HepG2 (cell line): Measurements from ENCODE around the gene SAXO2. TPM values are rescaled to one million over a fixed set of nuclear protein-coding genes. Genes with fewer than 3 reads are reported as not detected.

Experiments used
- CHCHD3 ChIP-seq: sonication (generic); formaldehyde crosslinking; IDR thresholded peaks from 2 replicates; pipeline ENCODE4 v1.8.0; 2022; ENCODE audit warnings: mild to moderate bottlenecking, missing genetic modification reagents, moderate library complexity
- ELF1 ChIP-seq: sonication (generic); formaldehyde crosslinking; IDR thresholded peaks from 2 replicates; pipeline ENCODE4 v1.4.0; 2020; ENCODE audit warnings: missing genetic modification reagents
- HDAC1 ChIP-seq: sonication (generic); formaldehyde crosslinking; IDR thresholded peaks from 2 replicates; pipeline ENCODE4 v1.5.1; 2020; ENCODE audit warnings: mild to moderate bottlenecking, missing genetic modification reagents
- NBN ChIP-seq: fragments of 450-650 bp; conservative IDR thresholded peaks from 2 replicates; pipeline ENCODE4 v1.6.1; 2017
- NONO ChIP-seq, 2 experiments: fragments of 450-650 bp in 1 of 2; sonication (generic) in 1 of 2; formaldehyde crosslinking in 1 of 2; IDR thresholded peaks in 1 of 2; conservative IDR thresholded peaks in 1 of 2; 2 replicates each; pipeline versions ENCODE4 v1.6.1 to v1.8.0; 2017 to 2022; ENCODE audit warnings: mild to moderate bottlenecking in 1 of 2, missing genetic modification reagents in 1 of 2, moderate library complexity in 1 of 2
- RFX3 ChIP-seq: IDR thresholded peaks from 2 replicates; pipeline ENCODE4 v1.6.1; 2016; ENCODE audit warnings: missing biosample characterization, missing genetic modification reagents
- RFXAP ChIP-seq: sonication (generic); formaldehyde crosslinking; IDR thresholded peaks from 2 replicates; pipeline ENCODE4 v1.4.0; 2020; ENCODE audit warnings: missing genetic modification reagents, borderline replicate concordance
- SAP130 ChIP-seq: IDR thresholded peaks from 2 replicates; pipeline ENCODE4 v1.6.1; 2016; ENCODE audit warnings: low read depth
- ZMYM2 ChIP-seq: sonication (generic); formaldehyde crosslinking; IDR thresholded peaks from 2 replicates; pipeline ENCODE4 v1.8.0; 2022; ENCODE audit warnings: mild to moderate bottlenecking, missing genetic modification reagents
- ZNF564 ChIP-seq: sonication (generic); formaldehyde crosslinking; IDR thresholded peaks from 2 replicates; pipeline ENCODE4 v1.8.1; 2023; ENCODE audit warnings: mild to moderate bottlenecking, missing genetic modification reagents
- ZNF605 ChIP-seq: sonication (generic); formaldehyde crosslinking; IDR thresholded peaks from 2 replicates; pipeline ENCODE4 v1.8.0; 2022; ENCODE audit warnings: mild to moderate bottlenecking, missing genetic modification reagents
- ZNF720 ChIP-seq: sonication (generic); formaldehyde crosslinking; IDR thresholded peaks from 2 replicates; pipeline ENCODE4 v1.4.0; 2020; ENCODE audit warnings: missing genetic modification reagents
- ZNF737 ChIP-seq: sonication (generic); formaldehyde crosslinking; IDR thresholded peaks from 2 replicates; pipeline ENCODE4 v1.5.0; 2020; ENCODE audit warnings: missing genetic modification reagents, mild to moderate bottlenecking, borderline replicate concordance
- polyA plus RNA-seq, 8 experiments: library from polyadenylated mRNA; depleted of rRNA in 3 of 8; stranded (reverse) in 7 of 8; unstranded in 1 of 8; fragments of >200 nt; fragmentation: Illumina TruSeq in 4 of 8; extraction: Trizol in 4 of 8; gene quantifications; 2 replicates each; pipeline versions ENCODE4 v1.2.1 to v1.2.3, GENCODE V29; 2011 to 2016; ENCODE audit warnings: low read depth in 4 of 8, missing spikeins in 1 of 8, mixed read lengths in 1 of 8; ENCODE audit not compliant: insufficient read depth in 1 of 8
- total RNA-seq, 5 experiments: library from RNA; depleted of rRNA; stranded (reverse); fragments of >200 nt; fragmentation: Illumina TruSeq; extraction: Trizol; gene quantifications; 2 replicates each; pipeline ENCODE4 v1.2.3, GENCODE V29; 2016; ENCODE audit warnings: low read depth in 1 of 5
- TF ChIP-seq, protein P1 (sequence below): sonication (generic); formaldehyde crosslinking; IDR thresholded peaks from 2 replicates; pipeline ENCODE4 v1.9.0; 2022; ENCODE audit warnings: missing genetic modification reagents, mild to moderate bottlenecking, borderline replicate concordance
- TF ChIP-seq, protein P2 (sequence below): IDR thresholded peaks from 2 replicates; pipeline ENCODE4 v1.6.1; 2012; ENCODE audit warnings: low read length, improper control_type of control experiment
- TF ChIP-seq, protein P3 (sequence below): sonication (generic); formaldehyde crosslinking; IDR thresholded peaks from 2 replicates; pipeline ENCODE4 v1.5.1; 2020; ENCODE audit warnings: mild to moderate bottlenecking, missing genetic modification reagents
- TF ChIP-seq, protein P4 (sequence below): IDR thresholded peaks from 2 replicates; pipeline ENCODE4 v1.6.1; 2016; ENCODE audit warnings: missing biosample characterization, missing genetic modification reagents, low read depth

The SAXO2 gene
- total and polyA plus RNA-seq, 2 of the 13 experiments (the other 11 are each of a cell fraction or from before 2014, with no cell fraction given) = 0.01 to 1.5 TPM

DNA sequence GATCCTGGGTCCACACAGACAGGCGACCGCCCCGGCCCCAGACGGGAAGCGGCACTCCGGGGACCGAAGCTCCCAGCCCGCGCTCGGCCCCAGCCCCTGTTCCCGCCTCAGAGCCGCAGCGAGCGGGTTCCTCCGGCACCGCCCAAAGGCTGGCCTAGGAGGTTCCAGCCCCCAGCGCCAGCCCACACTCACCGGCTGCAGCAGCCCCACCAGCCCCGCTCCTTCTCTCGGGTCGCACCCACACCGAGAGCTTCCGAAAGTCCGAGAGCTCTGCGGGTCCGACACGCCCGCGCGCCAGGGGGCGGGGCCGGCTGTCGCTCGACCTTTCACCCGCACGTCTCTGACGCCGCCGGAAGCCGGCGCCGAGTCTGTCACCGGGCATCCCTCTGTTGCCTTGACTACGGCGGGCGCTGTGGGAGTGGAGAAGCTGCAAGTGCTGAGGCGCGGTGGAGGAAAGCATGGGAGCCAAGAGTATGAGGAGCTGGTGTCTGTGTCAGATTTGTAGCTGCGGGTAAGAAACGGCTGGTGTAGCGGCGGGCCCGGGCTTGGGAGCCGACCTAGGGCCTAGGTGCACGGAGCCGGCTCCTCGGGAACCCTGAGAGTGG lies at the start of gene SAXO2, which contains the start of gene EFL1 (continued):
- TF ChIP-seq ZNF720 (CRISPR knock-in tag) = no peak
- no peak for TF ChIP-seq NONO (IDR thresholded peaks at IDR 0.05)
- peak; percentile 63; the same call in 1 of the 2 replicates for TF ChIP-seq NONO (CRISPR knock-in tag; conservative IDR thresholded peaks at IDR 0.05)
- no peak for TF ChIP-seq ZMYM2 (CRISPR knock-in tag)
- peak; percentile 92 for TF ChIP-seq RFX3 (CRISPR knock-in tag)
- TF ChIP-seq ZNF564 (CRISPR knock-in tag) = no peak
- TF ChIP-seq CHCHD3 = no peak
- TF ChIP-seq, protein P1, sequence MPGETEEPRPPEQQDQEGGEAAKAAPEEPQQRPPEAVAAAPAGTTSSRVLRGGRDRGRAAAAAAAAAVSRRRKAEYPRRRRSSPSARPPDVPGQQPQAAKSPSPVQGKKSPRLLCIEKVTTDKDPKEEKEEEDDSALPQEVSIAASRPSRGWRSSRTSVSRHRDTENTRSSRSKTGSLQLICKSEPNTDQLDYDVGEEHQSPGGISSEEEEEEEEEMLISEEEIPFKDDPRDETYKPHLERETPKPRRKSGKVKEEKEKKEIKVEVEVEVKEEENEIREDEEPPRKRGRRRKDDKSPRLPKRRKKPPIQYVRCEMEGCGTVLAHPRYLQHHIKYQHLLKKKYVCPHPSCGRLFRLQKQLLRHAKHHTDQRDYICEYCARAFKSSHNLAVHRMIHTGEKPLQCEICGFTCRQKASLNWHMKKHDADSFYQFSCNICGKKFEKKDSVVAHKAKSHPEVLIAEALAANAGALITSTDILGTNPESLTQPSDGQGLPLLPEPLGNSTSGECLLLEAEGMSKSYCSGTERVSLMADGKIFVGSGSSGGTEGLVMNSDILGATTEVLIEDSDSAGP (CRISPR knock-in tag) = peak; percentile 72; the same call in 1 of the 2 replicates
- peak; percentile 90 for TF ChIP-seq SAP130 (CRISPR knock-in tag)
- TF ChIP-seq, protein P2, sequence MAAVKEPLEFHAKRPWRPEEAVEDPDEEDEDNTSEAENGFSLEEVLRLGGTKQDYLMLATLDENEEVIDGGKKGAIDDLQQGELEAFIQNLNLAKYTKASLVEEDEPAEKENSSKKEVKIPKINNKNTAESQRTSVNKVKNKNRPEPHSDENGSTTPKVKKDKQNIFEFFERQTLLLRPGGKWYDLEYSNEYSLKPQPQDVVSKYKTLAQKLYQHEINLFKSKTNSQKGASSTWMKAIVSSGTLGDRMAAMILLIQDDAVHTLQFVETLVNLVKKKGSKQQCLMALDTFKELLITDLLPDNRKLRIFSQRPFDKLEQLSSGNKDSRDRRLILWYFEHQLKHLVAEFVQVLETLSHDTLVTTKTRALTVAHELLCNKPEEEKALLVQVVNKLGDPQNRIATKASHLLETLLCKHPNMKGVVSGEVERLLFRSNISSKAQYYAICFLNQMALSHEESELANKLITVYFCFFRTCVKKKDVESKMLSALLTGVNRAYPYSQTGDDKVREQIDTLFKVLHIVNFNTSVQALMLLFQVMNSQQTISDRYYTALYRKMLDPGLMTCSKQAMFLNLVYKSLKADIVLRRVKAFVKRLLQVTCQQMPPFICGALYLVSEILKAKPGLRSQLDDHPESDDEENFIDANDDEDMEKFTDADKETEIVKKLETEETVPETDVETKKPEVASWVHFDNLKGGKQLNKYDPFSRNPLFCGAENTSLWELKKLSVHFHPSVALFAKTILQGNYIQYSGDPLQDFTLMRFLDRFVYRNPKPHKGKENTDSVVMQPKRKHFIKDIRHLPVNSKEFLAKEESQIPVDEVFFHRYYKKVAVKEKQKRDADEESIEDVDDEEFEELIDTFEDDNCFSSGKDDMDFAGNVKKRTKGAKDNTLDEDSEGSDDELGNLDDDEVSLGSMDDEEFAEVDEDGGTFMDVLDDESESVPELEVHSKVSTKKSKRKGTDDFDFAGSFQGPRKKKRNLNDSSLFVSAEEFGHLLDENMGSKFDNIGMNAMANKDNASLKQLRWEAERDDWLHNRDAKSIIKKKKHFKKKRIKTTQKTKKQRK = no peak
- TF ChIP-seq NBN = no peak
- TF ChIP-seq, protein P3, sequence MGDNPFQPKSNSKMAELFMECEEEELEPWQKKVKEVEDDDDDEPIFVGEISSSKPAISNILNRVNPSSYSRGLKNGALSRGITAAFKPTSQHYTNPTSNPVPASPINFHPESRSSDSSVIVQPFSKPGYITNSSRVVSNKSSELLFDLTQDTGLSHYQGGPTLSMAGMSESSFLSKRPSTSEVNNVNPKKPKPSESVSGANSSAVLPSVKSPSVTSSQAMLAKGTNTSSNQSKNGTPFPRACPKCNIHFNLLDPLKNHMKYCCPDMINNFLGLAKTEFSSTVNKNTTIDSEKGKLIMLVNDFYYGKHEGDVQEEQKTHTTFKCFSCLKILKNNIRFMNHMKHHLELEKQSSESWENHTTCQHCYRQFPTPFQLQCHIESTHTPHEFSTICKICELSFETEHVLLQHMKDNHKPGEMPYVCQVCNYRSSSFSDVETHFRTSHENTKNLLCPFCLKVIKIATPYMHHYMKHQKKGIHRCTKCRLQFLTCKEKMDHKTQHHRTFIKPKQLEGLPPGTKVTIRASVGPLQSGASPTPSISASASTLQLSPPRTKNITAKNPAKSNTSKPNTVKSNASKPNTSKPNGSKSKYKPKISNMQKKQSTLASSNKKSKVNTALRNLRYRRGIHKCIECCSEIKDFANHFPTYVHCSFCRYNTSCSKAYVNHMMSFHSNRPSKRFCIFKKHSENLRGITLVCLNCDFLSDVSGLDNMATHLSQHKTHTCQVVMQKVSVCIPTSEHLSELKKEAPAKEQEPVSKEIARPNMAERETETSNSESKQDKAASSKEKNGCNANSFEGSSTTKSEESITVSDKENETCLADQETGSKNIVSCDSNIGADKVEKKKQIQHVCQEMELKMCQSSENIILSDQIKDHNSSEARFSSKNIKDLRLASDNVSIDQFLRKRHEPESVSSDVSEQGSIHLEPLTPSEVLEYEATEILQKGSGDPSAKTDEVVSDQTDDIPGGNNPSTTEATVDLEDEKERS = peak; percentile 55; the same call in 1 of the 2 replicates
- TF ChIP-seq ZNF605 (CRISPR knock-in tag) = peak; percentile 52
- TF ChIP-seq ELF1 = peak; percentile 66
- TF ChIP-seq ZNF737 (CRISPR knock-in tag) = peak; percentile 31; the same call in 1 of the 2 replicates
- no peak for TF ChIP-seq RFXAP (CRISPR knock-in tag)
- peak; percentile 83 for TF ChIP-seq HDAC1 (CRISPR knock-in tag)
- TF ChIP-seq, protein P4, sequence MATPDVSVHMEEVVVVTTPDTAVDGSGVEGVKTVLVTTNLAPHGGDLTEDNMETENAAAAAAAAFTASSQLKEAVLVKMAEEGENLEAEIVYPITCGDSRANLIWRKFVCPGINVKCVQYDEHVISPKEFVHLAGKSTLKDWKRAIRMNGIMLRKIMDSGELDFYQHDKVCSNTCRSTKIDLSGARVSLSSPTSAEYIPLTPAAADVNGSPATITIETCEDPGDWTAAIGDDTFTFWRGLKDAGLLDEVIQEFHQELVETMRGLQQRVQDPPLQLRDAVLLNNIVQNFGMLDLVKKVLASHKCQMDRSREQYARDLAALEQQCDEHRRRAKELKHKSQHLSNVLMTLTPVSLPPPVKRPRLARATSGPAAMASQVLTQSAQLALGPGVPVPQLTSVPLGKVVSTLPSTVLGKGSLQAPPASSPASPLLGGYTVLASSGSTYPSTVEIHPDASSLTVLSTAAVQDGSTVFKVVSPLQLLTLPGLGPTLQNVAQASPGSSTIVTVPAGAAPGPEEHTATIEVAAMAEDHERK (CRISPR knock-in tag) = peak; percentile 91
